GF-D8 (cell line): ENCODE results near the gene LIPT1.
"Not testable (repeated sequence)": the region's sequence is repeated elsewhere in the genome, so short reads cannot be mapped to it uniquely, and the experiment has no call there.

ENCODE experiments used
- DNase-seq: peaks from one replicate; lab custom pipeline; 2025; lab: John Stamatoyannopoulos, UW

LIPT1 gene

GRCh38 chr2:99154643-99155536 lies at the start of gene LIPT1, which contains the start of gene TSGA10:
TSS of gene LIPT1 (plus strand) at chr2:99154967. CDS start at chr2:99161958, 6,991 bp downstream.
TSS of gene TSGA10 (minus strand) at chr2:99154942. CDS start at chr2:99109439, 45,503 bp downstream.
- peak; percentile 67 for DNase-seq

GRCh38 chr2:99106913-99107312 lies 47.9 kb upstream of the LIPT1 start:
- DNase-seq, result no peak

- no peak for DNase-seq
Observed at GRCh38 chr2:99111236-99111635, 43.5 kb upstream of the LIPT1 start.

- DNase-seq, result no peak
Observed at GRCh38 chr2:99111945-99112344, 42.8 kb upstream of the LIPT1 start.

- no peak for DNase-seq
Observed at GRCh38 chr2:99112617-99113016, 42.1 kb upstream of the LIPT1 start.

- DNase-seq, result no peak
Observed at GRCh38 chr2:99127981-99128380, 26.8 kb upstream of the LIPT1 start.

- not testable (repeated sequence) for DNase-seq
Observed at GRCh38 chr2:99135044-99135556, 19.7 kb upstream of the LIPT1 start.

DNA sequence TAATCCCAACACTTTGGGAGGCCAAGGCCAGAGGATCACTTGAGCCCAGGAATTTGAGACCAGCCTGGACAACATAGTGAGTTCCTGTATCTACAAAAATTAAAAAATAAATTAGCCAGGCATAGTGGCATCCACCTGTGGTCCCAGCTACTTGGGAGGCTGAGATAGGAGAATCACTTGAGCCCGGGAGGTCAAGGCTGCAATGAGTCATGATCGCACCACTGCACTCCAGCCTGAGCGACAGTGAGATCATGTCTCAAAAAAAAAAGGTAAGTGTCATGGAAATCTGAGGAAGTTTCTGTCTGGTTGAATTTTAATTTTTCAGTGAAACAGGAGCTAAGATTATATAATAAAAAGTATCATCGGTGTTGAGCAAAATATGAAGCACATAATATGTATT lies 15.8 kb upstream of the LIPT1 start:
- no peak for DNase-seq

DNA sequence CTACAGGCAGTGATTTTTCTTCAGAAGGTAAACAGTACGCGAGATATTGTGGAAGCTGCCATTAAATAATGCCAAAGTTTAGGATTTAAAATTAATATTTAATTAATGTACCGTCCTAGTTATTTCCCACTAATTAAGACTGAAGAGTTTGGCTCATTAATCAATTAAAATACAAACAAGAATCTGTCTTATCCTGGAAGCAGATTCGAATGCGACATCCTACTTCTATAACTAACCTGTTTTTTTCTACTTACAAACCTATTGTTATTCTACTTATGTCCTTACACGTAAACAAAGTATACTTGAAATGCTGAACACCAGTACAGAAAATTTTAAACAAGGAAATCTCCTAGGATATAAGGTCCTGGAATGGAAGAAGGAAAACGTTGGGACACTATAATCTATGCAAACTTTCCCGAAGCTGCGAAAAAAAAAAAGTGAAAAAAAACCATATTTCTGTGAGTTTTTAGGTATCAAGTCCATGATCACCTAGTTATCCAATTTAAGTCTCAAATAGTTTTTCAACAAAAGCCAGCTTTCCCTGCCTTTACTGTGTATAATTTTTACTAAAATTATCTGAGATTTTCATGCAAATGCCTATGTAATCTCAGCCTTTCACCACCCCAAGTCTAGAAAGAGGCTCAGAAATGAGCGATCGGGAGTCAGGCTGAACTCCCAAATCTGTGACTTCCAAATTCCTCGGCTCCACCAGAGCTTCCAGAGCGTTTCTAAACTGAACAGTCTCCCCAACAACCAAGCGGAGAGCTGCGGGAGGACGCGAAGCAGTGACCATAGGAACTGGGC lies 14.5 kb upstream of the LIPT1 start:
- no peak for DNase-seq

DNA sequence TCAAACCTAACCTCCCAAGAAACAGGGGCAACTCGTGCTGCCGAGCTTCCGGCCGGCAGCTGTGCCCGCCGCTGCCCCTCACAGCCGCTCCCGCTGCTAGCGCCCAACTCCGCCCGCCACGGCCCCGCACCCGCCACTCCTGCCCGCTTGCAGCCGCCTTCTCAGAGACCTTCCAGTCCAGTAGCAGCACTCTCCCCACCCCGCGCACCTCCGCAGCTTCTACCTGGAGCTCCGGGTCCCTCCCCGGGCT lies 14.0 kb upstream of the LIPT1 start:
- DNase-seq, result no peak

- peak; percentile 65 for DNase-seq
Observed at GRCh38 chr2:99141110-99142108, 13.4 kb upstream of the LIPT1 start, which contains the start of gene C2orf15. TSS of gene C2orf15 (plus strand) at chr2:99141707. CDS start at chr2:99150559, 8,852 bp downstream.

- peak; percentile 26 for DNase-seq
Observed at GRCh38 chr2:99150706-99151105, 4.1 kb upstream of the LIPT1 start.

- no peak for DNase-seq
Observed at GRCh38 chr2:99152199-99152895, 2.4 kb upstream of the LIPT1 start.

DNA sequence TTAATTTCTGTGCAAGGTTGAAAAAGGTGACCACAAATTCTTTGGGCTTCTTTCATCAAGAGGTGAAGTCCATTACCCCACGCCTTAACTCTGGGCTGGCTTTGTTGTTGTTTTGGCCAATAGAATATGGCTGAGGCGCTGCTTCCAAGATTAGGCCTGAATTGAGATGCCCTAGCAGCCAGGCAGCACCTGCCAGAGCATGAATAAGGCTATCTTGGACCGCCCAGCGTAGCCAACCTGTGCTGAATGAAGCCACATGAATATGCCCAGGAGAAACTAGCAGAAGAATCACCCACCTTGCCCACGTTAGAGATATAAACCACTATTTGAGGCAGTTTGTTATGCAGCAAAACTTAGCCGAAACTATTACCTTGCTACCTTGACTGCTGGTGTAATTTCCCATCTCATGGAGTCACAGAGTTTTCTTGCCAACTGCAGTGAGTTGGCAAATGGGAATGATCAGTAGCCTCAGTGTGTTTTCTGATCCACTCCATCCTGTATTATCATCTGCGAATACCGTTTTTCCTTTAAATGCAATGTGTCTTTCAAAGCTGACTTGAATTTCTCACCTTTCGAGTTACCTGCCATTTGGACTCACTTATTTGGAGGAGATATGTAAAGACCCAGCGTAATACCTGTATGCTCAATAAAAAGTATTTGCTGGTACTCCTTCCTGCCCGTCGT lies 704 bp upstream of the LIPT1 start:
- DNase-seq, result no peak

GRCh38 chr2:99156891-99157290 lies 2.1 kb downstream of the LIPT1 start:
- no peak for DNase-seq

DNA sequence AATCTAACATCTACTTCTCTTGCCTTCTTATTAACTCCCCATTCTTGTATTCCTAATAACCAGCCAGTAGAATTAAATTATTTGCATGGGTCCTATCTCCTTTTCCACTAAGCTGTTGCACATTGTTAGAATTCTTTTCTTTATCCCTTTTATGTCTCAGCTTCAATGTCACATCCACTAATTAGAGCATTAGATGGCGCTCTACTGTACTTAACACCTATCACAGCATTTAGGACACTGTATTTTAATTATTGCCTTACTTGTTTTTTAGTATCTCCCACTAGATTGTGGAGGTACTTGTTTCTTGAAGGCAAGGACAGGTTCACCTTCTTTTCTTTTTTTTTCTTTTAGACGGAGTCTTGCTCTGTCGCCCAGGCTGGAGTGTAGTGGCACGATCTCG lies 3.8 kb downstream of the LIPT1 start:
- no peak for DNase-seq

DNA sequence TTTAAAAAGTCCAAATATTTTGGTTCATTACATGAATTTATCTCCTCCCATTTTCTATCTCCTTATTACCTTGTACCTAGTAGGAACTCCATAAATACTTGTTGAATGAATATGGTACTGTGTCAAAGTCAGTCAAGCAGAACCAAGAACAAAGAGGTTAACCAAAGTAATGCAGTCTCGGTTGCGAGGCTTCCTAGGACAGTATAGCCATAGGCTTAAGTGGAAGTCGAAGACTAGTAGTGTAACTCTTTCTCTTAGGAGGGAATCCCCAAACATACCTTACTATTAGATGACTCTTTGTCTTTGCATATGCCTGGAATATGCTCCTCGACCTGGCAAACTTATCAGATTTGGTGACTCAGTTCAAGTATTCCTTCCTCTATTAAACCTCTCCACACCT lies 4.8 kb downstream of the LIPT1 start:
- no peak for DNase-seq

DNA sequence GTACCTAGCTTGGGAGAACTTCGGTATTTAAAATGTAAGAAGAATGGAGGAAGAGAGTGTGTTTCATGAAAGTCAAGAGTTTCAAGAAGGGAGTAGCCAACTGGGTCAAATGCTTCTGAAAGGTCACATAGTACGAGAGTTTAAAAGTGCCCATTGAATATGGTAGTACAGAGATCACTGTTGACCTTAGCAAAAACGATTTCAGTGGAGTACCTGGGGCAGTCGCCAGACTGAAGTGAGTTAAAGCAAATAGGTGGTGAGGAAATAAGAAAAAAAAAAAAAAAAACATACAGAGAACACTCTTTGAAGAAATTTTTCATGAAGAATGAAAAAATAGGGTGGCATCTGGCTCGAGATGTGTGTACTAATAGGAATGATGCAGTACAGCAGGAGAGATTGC lies 11.5 kb downstream of the LIPT1 start:
- no peak for DNase-seq

GRCh38 chr2:99169534-99169933 lies 14.8 kb downstream of the LIPT1 start:
- DNase-seq, result no peak

- no peak for DNase-seq
Observed at GRCh38 chr2:99171377-99172140, 16.8 kb downstream of the LIPT1 start.
